Ectodermal cell (in vitro differentiated cells): ENCODE results near the gene PATZ1.
"Not testable (repeated sequence)": the region's sequence is repeated elsewhere in the genome, so short reads cannot be mapped to it uniquely, and the experiment has no call there.

Source experiments
- H3K27ac ChIP-seq: 2 replicates; pipeline ENCODE4 v1.7.0; 2013; ENCODE audit warnings: mild to moderate bottlenecking, low read depth, low read length; ENCODE audit not compliant: insufficient read depth, poor library complexity, severe bottlenecking
- H3K27me3 ChIP-seq: 2 replicates; pipeline ENCODE4 v1.7.0; 2013; ENCODE audit warnings: mild to moderate bottlenecking, low read length; ENCODE audit not compliant: insufficient read depth, control insufficient read depth, poor library complexity, severe bottlenecking
- H3K36me3 ChIP-seq: one replicate; pipeline ENCODE4 v1.7.0; 2013; ENCODE audit warnings: low read length; ENCODE audit not compliant: control insufficient read depth, insufficient read depth
- H3K4me1 ChIP-seq: one replicate; pipeline ENCODE4 v1.7.0; 2013; ENCODE audit warnings: low read length; ENCODE audit not compliant: control insufficient read depth, insufficient read depth
- H3K4me3 ChIP-seq: 2 replicates; pipeline ENCODE4 v1.7.0; 2013; ENCODE audit warnings: low read depth, low read length, control low read depth; ENCODE audit not compliant: insufficient read depth
- H3K9me3 ChIP-seq: 2 replicates; pipeline ENCODE4 v1.7.0; 2013; ENCODE audit warnings: mild to moderate bottlenecking, low read length, moderate library complexity; ENCODE audit not compliant: control insufficient read depth
- WGBS, 2 experiments: methylation state at CpG; one replicate each; pipeline ENCODE4 v1.1.7; 2013; ENCODE audit warnings: missing lambda C conversion rate in 2 of 2; 5-methylcytosine and 5-hydroxymethylcytosine counted together

Gene PATZ1

GRCh38 chr22:31354515-31354914 lies 8.4 kb upstream of the PATZ1 start:
- no peak overlapping the region for H3K4me3 ChIP-seq
- no peaks in the 10 kb centered on the region for H3K36me3 ChIP-seq
- no peaks in the 10 kb centered on the region for H3K27me3 ChIP-seq
- no peaks in the 10 kb centered on the region for H3K4me1 ChIP-seq
- no peak overlapping the region for H3K27ac ChIP-seq
- 79 to 85% methylated on average over 5 of the region's 5 CpGs for WGBS, 2 experiments
- no peaks in the 10 kb centered on the region for H3K9me3 ChIP-seq

- Histone ChIP-seq H3K27me3 (no peaks in the 10 kb centered on the region), H3K36me3 (no peaks in the 10 kb centered on the region), H3K4me3 (no peak overlapping the region), H3K9me3 (no peaks in the 10 kb centered on the region), H3K4me1 (no peaks in the 10 kb centered on the region), H3K27ac (no peak overlapping the region)
- WGBS, 2 experiments, result 75 to 80% methylated on average over 8 of the region's 8 CpGs
Measured at GRCh38 chr22:31350410-31350863, 4.3 kb upstream of the PATZ1 start.

DNA sequence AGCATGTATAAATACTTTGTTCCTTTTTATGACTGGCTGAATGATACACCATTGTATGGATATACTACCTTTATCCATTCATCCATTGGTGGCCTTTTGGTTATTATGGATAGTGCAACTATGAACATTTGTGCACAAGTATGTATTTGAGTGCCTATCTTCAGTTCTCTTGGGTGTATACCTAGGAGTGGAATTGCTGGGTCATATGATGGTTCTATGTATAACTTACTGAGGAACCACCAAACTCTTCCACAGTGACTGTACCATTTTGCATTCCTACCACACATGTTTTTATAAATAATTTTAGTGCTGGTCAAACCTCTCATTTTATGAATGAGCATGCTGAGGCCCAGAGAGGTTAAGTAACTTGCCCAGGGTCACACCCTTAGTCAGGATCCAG lies 3.8 kb upstream of the PATZ1 start:
- Histone ChIP-seq H3K36me3 (no peaks in the 10 kb centered on the region), H3K4me1 (no peaks in the 10 kb centered on the region), H3K4me3 (no peak overlapping the region), H3K9me3 (no peaks in the 10 kb centered on the region), H3K27me3 (no peaks in the 10 kb centered on the region), H3K27ac (no peak overlapping the region)

DNA sequence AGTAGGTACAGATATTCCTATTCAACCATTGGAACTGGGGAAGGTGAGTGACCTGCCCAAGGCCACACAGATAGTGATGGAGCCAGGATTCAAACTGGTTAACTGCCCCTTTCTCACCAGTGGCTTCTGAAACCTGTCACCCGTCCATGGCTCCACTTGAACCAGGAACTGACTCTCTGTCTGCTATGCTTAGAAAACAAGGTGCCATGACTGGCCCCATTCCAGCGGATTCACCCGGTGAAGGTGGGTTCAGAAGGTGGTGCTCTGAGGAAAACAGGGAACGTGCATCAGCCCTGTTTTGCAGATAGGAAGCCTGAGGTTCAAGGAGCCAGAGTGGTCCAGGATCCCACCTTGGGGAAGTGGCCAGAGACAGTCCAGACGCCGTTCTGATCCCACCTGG lies 2.6 kb upstream of the PATZ1 start:
- no peaks in the 10 kb centered on the region for H3K36me3 ChIP-seq
- no peak overlapping the region for H3K4me3 ChIP-seq
- H3K27me3 ChIP-seq, result no peaks in the 10 kb centered on the region
- no peaks in the 10 kb centered on the region for H3K9me3 ChIP-seq
- no peak overlapping the region for H3K27ac ChIP-seq
- peaks cover 11% of the 10 kb centered on the region for H3K4me1 ChIP-seq
- WGBS, 2 experiments, result 93 to 94% methylated on average over 6 of the region's 6 CpGs

- H3K27me3 ChIP-seq, H3K27ac ChIP-seq, H3K9me3 ChIP-seq, H3K36me3 ChIP-seq: not testable (repeated sequence)
- Histone ChIP-seq H3K4me3 (peak overlapping the region; percentile 86), H3K4me1 (peaks cover 15% of the 10 kb centered on the region)
- WGBS, 2 experiments, result 82 to 86% methylated on average over 16 of the region's 16 CpGs
Measured at GRCh38 chr22:31348009-31348337, 1.8 kb upstream of the PATZ1 start.

DNA sequence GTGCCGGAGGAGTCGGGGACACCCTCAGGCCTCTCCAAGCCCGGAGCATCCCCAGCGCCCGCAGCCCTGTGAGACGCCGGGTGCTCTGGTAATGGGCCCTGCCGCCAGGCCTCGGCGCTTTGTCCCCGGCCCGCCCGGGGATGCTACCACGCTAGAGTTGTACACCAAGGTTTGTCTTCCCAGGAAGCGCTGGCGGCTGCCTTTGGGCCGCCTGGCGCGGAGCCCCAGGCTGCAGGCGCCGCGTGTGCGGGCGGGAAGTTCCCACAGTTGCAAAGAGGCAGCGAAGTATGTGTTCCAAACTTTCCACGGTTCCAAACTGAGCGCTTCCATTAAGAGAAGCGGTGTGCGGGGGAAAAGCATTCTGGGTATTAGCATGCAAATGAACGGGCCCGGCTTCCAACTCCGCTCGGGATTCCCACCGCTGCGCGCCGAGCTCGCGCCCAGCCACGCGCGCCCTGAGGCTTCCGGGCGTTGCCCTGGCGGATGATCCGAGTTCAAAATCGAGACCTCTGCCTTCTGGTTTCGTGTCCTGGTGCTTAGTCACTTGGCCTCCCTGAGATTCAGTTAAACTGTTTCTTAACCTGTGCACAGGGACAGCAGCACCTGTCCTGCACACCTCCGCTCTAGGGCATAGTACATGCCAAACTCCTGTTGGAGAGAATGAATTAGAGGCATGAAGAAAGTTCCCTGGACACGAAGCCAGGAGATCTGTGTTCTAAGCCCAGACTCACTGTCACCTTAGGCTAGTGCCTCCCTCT lies 1.3 kb upstream of the PATZ1 start:
- peak overlapping the region; percentile 86 for H3K4me3 ChIP-seq
- no peaks in the 10 kb centered on the region for H3K9me3 ChIP-seq
- peaks cover 15% of the 10 kb centered on the region for H3K4me1 ChIP-seq
- H3K27me3 ChIP-seq, result no peaks in the 10 kb centered on the region
- H3K27ac ChIP-seq, result peak overlapping the region; percentile 95
- WGBS, 2 experiments, result 2 to 3% methylated on average over 50 of the region's 50 CpGs
- no peaks in the 10 kb centered on the region for H3K36me3 ChIP-seq

GRCh38 chr22:31346733-31347250 lies 646 bp upstream of the PATZ1 start:
- Histone ChIP-seq H3K9me3 (no peaks in the 10 kb centered on the region), H3K4me1 (peaks cover 21% of the 10 kb centered on the region), H3K36me3 (peaks cover 4% of the 10 kb centered on the region), H3K27ac (peak overlapping the region; percentile 95), H3K27me3 (no peaks in the 10 kb centered on the region), H3K4me3 (peak overlapping the region; percentile 86)
- 0 to 1% methylated on average over 40 of the region's 40 CpGs for WGBS, 2 experiments

DNA sequence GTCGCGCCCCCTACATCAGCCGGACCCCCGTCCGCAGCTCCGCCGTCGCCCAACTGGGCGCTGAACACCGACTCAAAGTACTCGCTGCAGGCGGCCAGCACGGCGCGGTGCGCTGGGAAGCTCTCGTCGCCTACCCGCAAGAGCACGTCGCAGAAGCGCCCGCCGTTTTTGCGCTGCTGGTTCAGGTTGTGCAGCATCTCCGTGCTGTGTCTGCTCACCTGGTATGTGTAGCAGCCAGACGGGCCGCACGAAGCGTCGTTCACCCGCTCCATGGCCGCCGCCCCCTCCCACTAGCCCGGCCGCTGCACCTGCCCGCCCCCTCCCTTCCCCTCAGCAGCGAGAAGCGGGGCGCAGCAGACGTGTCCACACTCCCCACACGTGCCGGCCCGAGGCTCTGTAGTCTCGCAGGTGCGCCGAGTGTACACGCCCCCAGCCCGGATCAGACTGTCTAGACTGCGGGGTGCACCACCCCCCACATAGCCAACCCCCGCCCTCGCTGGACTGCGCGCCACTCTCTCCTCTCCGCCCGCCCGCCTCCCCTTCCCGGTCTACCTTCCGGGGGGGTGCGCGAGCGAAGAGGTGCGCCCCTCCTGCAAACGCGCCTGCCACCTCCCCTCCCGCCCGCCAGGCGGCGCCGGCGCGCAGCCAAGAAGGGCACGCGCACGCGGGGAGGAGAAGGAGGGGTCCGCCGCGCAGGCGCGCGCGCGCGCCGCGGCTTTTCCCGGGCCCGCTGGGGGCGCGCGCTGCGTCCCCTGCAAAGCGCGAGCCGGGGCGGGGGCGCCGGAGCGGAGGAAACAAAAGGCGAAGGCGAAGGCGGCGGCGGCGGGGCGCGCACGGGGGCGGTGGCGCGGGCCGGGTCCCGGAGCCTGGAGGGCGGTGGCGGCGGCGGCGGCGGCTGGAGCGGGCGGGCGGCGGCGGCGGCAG lies 553 bp downstream of the PATZ1 start:
- H3K36me3 ChIP-seq, result peaks cover 16% of the 10 kb centered on the region
- H3K27ac ChIP-seq, result peak overlapping the region; percentile 93
- H3K4me3 ChIP-seq, result peak overlapping the region; percentile 86
- peaks cover 28% of the 10 kb centered on the region for H3K4me1 ChIP-seq
- H3K27me3 ChIP-seq, result no peaks in the 10 kb centered on the region
- no peaks in the 10 kb centered on the region for H3K9me3 ChIP-seq
- WGBS, 2 experiments, result 1% methylated on average over 126 of the region's 126 CpGs

- Histone ChIP-seq H3K27ac (no peak overlapping the region), H3K4me1 (peaks cover 32% of the 10 kb centered on the region), H3K4me3 (peak overlapping the region; percentile 72), H3K27me3 (no peaks in the 10 kb centered on the region), H3K36me3 (peaks cover 20% of the 10 kb centered on the region), H3K9me3 (no peaks in the 10 kb centered on the region)
- WGBS, 2 experiments, result 48% methylated on average over 35 of the region's 35 CpGs
Measured at GRCh38 chr22:31344578-31345330, 1.4 kb downstream of the PATZ1 start.

DNA sequence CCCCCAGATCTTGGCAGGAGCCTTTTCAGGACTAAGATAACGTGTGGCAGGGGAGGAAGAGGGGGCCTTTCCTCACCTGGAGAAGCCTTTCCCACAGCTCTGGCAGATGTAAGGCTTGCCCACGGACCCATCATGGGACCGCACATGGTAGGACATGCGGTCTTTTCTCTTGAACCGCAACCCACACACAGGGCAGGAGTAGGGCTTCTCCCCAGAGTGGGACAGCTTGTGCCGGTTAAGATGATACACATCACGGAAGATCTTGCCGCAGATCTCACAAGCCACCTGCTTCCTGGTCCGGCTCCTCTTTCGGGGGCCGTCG lies 1.9 kb downstream of the PATZ1 start:
- Histone ChIP-seq H3K27ac (peak overlapping the region; percentile 94), H3K36me3 (peaks cover 23% of the 10 kb centered on the region), H3K27me3 (no peaks in the 10 kb centered on the region), H3K9me3 (no peaks in the 10 kb centered on the region), H3K4me3 (peak overlapping the region; percentile 72), H3K4me1 (peaks cover 38% of the 10 kb centered on the region)
- 72 to 76% methylated on average over 12 of the region's 12 CpGs for WGBS, 2 experiments
